Panc1 (cell line): ENCODE data around the gene FGF14. TPM values are rescaled to one million over a fixed set of nuclear protein-coding genes. Genes with fewer than 3 reads are reported as not detected.

Experiments used
- ATAC-seq: fragments of 200-7000 bp; cut with Tn5 transposase; 2 replicates; pipeline ENCODE4 v1.9.1; 2020; ENCODE audit warnings: mild to moderate bottlenecking, moderate library complexity
- BruUV-seq: library from RNA; stranded (reverse); fragments of 400-500 nt; replicated peaks from 2 replicates; lab custom pipeline; 2021; lab: Mats Ljungman, UMichigan
- CTCF ChIA-PET: fragments of 300-600 bp; sonication (Branson Sonifier 250); formaldehyde crosslinking; loops from one replicate; lab custom pipeline; 2022; ENCODE audit warnings: antibody characterized with exemption; lab: Charles Lee
- POLR2A ChIA-PET: fragments of 300-600 bp; sonication (Branson Sonifier 250); formaldehyde crosslinking; loops from one replicate; lab custom pipeline; 2022; ENCODE audit warnings: antibody characterized with exemption; lab: Charles Lee
- DNase-seq: peaks from one replicate; pipeline ENCODE4 v3.0.0-alpha.2; 2010; ENCODE audit warnings: low read depth, low spot score
- H3K27ac ChIP-seq: 2 replicates; pipeline ENCODE4 v1.5.1; 2011; ENCODE audit warnings: mild to moderate bottlenecking, low read length, inconsistent platforms
- H3K27me3 ChIP-seq: fragments of 200-500 bp; sonication (Bioruptor generic); 2 replicates; pipeline ENCODE4 v1.6.0; 2014; ENCODE audit warnings: low read length, inconsistent platforms; ENCODE audit not compliant: control insufficient read depth, insufficient read depth
- H3K36me3 ChIP-seq: fragments of 200-500 bp; sonication (Bioruptor generic); 2 replicates; pipeline ENCODE4 v1.5.1; 2014; ENCODE audit warnings: inconsistent platforms, mild to moderate bottlenecking, low read length, moderate library complexity; ENCODE audit not compliant: control insufficient read depth, insufficient read depth
- H3K4me1 ChIP-seq: 2 replicates; pipeline ENCODE4 v1.5.1; 2011; ENCODE audit warnings: inconsistent platforms, mild to moderate bottlenecking, low read length, moderate library complexity; ENCODE audit not compliant: control insufficient read depth, insufficient read depth
- H3K4me3 ChIP-seq, 2 experiments: 2 replicates each; pipeline ENCODE4 v1.5.1; 2011 to 2012; ENCODE audit warnings: low read depth in 2 of 2, low read length in 2 of 2, mild to moderate bottlenecking in 2 of 2, inconsistent platforms in 1 of 2, moderate library complexity in 1 of 2
- H3K9me3 ChIP-seq: fragments of 200-500 bp; sonication (Bioruptor generic); 2 replicates; pipeline ENCODE4 v1.5.1; 2014; ENCODE audit warnings: low read depth, mild to moderate bottlenecking, inconsistent platforms, low read length, moderate library complexity; ENCODE audit not compliant: control insufficient read depth, insufficient read depth
- CTCF ChIP-seq: fragments of 450-650 bp; IDR thresholded peaks from 2 replicates; pipeline ENCODE4 v1.5.1; 2017; ENCODE audit warnings: mild to moderate bottlenecking
- POLR2AphosphoS5 ChIP-seq: IDR thresholded peaks from 2 replicates; pipeline ENCODE4 v1.6.1; 2012; ENCODE audit warnings: mild to moderate bottlenecking, low read depth, low read length, moderate library complexity
- REST ChIP-seq, 2 experiments: IDR thresholded peaks; 2 replicates each; pipeline ENCODE4 v1.6.1; 2011 to 2012; ENCODE audit warnings: low read depth in 2 of 2, control low read depth in 1 of 2, low read length in 1 of 2, mild to moderate bottlenecking in 1 of 2, moderate library complexity in 1 of 2; ENCODE audit not compliant: insufficient read depth in 1 of 2
- SIN3A ChIP-seq: IDR thresholded peaks from 2 replicates; pipeline ENCODE4 v1.6.1; 2012; ENCODE audit warnings: low read depth, mild to moderate bottlenecking, low read length, moderate library complexity, borderline replicate concordance; ENCODE audit not compliant: insufficient read depth
- TCF7L2 ChIP-seq: IDR thresholded peaks from 2 replicates; pipeline ENCODE4 v1.6.1; 2011; ENCODE audit warnings: mild to moderate bottlenecking, low read depth, low read length, inconsistent platforms
- in situ Hi-C: cut with HindIII; loops from 2 replicates; pipeline ENCODE4 v1.10.0; 2016; ENCODE audit warnings: low sequenced_read_pairs, low pct_unique_long_range_greater_than_20kb
- intact Hi-C: fragments of 100-400 bp; cut with micrococcal nuclease; formaldehyde crosslinking; loops from one replicate; pipeline ENCODE4 v1.10.0; 2022; ENCODE audit not compliant: unreplicated experiment
- total RNA-seq: library from RNA; stranded (reverse); gene quantifications from one replicate; pipeline ENCODE4 v1.2.1, GENCODE V29; 2021; ENCODE audit not compliant: unreplicated experiment

FGF14 gene
- total RNA-seq, 1 experiment from 2014 or later: 0.03 TPM

DNA sequence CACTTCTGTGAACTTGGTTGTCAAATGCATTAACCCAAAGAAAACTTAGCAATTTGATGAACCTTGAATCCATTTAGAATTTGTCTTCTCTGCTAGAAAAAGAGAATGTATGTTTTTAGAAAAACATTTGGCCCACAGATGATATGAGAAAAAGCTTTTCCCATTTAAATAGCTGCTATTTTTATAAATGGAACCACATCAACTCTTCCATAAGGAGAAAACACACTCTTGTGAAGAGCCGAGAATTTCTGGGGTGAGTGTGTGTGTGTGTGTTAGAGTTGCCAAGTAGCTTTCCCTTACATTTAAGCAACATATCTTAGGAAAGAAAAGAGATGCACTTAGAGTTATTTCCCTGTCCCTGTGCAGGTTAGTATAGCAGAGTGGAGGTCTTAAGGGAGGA lies 626.6 kb downstream of the FGF14 start:
- in situ Hi-C loops: no loop called here
- no peak for DNase-seq

DNA sequence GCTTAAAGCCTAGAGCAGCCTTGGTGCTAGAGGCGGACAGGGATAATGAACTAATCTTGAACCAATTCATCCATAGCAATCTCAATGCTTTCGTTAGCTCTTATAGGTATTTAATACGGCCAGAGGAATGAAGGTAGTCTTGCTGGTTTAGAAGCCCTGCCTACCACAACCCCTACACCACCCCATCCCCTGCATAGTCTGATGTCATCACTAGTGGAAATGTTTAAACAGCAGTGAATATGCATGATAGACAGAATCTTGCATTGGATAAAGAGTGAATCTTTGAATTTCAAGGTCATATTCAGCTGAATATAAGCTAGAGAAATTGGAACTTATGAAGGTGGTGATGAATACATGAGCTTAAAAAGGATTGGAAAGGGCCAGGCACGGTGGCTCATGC lies 627.5 kb downstream of the FGF14 start:
- Histone ChIP-seq H3K4me3 (no peak overlapping the region), H3K36me3 (no peaks in the 10 kb centered on the region), H3K9me3 (no peaks in the 10 kb centered on the region), H3K4me1 (no peaks in the 10 kb centered on the region), H3K27ac (no peak overlapping the region), H3K27me3 (no peaks in the 10 kb centered on the region)
- BruUV-seq: no TSS peak
- CTCF ChIA-PET: no interaction called here
- intact Hi-C loops (no loop called here), in situ Hi-C loops (no loop called here)
- no peak for ATAC-seq
- TF ChIP-seq TCF7L2: no peak
- no peak for TF ChIP-seq SIN3A
- no peak for TF ChIP-seq CTCF
- no peak for TF ChIP-seq REST (IDR thresholded peaks at IDR 0.05; ENCODE audit: insufficient read depth in 1 of 2, low read depth in 2 of 2, low read length in 1 of 2)
- no peak for TF ChIP-seq POLR2AphosphoS5
- no peak for DNase-seq
- POLR2A ChIA-PET: no interaction called here

More for the DNA sequence above, 626.6 kb downstream of the FGF14 start:
- ChIA-PET POLR2A (no interaction called here), CTCF (no interaction called here)
- intact Hi-C loops: no loop called here
- Histone ChIP-seq H3K27ac (no peak overlapping the region), H3K4me1 (no peaks in the 10 kb centered on the region), H3K4me3 (no peak overlapping the region), H3K36me3 (no peaks in the 10 kb centered on the region), H3K27me3 (no peaks in the 10 kb centered on the region), H3K9me3 (no peaks in the 10 kb centered on the region)
- no TSS peak for BruUV-seq
- TF ChIP-seq TCF7L2 (no peak), POLR2AphosphoS5 (no peak), CTCF (no peak), REST (IDR thresholded peaks at IDR 0.05; ENCODE audit: insufficient read depth in 1 of 2, low read depth in 2 of 2, low read length in 1 of 2) (no peak), SIN3A (no peak)
- ATAC-seq: no peak
